HepG2 (cell line): Measurements from ENCODE around the gene PKM. TPM values are rescaled to one million over a fixed set of nuclear protein-coding genes. Genes with fewer than 3 reads are reported as not detected.

ENCODE experiments used
- HNF1A ChIP-seq, 2 experiments: sonication (generic) in 1 of 2; formaldehyde crosslinking in 1 of 2; IDR thresholded peaks; 2 replicates each; pipeline versions ENCODE4 v1.4.0 to v1.6.1; 2016 to 2020; ENCODE audit warnings: borderline replicate concordance in 1 of 2, low read depth in 1 of 2, mild to moderate bottlenecking in 1 of 2, missing genetic modification reagents in 1 of 2
- POLR2AphosphoS5 ChIP-seq: IDR thresholded peaks from 2 replicates; pipeline ENCODE4 v1.6.1; 2012; ENCODE audit warnings: low read depth, low read length
- PRDM10 ChIP-seq: sonication (generic); formaldehyde crosslinking; IDR thresholded peaks from 2 replicates; pipeline ENCODE4 v1.4.0; 2020; ENCODE audit warnings: low read depth, missing genetic modification reagents
- TAF15 ChIP-seq: fragments of 200-400 bp; formaldehyde crosslinking; IDR thresholded peaks from one replicate; pipeline ENCODE4 v1.6.1; 2018; ENCODE audit warnings: mild to moderate bottlenecking, low read depth, low read length; ENCODE audit not compliant: poor library complexity, severe bottlenecking
- TFDP1 ChIP-seq: IDR thresholded peaks from 2 replicates; pipeline ENCODE4 v1.6.1; 2016; ENCODE audit warnings: missing compliant biosample characterization, missing genetic modification reagents, borderline replicate concordance
- ZBTB37 ChIP-seq: sonication (generic); formaldehyde crosslinking; IDR thresholded peaks from 2 replicates; pipeline ENCODE4 v1.4.0; 2020; ENCODE audit warnings: mild to moderate bottlenecking, missing genetic modification reagents
- ZHX2 ChIP-seq, 2 experiments: sonication (generic) in 1 of 2; formaldehyde crosslinking in 1 of 2; IDR thresholded peaks; 2 replicates each; pipeline versions ENCODE4 v1.6.1 to v1.9.0; 2014 to 2022; ENCODE audit warnings: antibody characterized with exemption in 1 of 2, borderline replicate concordance in 1 of 2, inconsistent platforms in 1 of 2, low read depth in 1 of 2, missing genetic modification reagents in 1 of 2
- polyA plus RNA-seq, 8 experiments: library from polyadenylated mRNA; depleted of rRNA in 3 of 8; stranded (reverse) in 7 of 8; unstranded in 1 of 8; fragments of >200 nt; fragmentation: Illumina TruSeq in 4 of 8; extraction: Trizol in 4 of 8; gene quantifications; 2 replicates each; pipeline versions ENCODE4 v1.2.1 to v1.2.3, GENCODE V29; 2011 to 2016; ENCODE audit warnings: low read depth in 4 of 8, missing spikeins in 1 of 8, mixed read lengths in 1 of 8; ENCODE audit not compliant: insufficient read depth in 1 of 8
- total RNA-seq, 5 experiments: library from RNA; depleted of rRNA; stranded (reverse); fragments of >200 nt; fragmentation: Illumina TruSeq; extraction: Trizol; gene quantifications; 2 replicates each; pipeline ENCODE4 v1.2.3, GENCODE V29; 2016; ENCODE audit warnings: low read depth in 1 of 5

The PKM gene
- total and polyA plus RNA-seq, 2 of the 13 experiments (the other 11 are each of a cell fraction or from before 2014, with no cell fraction given) = 488 to 780 TPM

GRCh38 chr15:72230197-72231065, 559 bp downstream of the PKM start (continued):
- TF ChIP-seq ZHX2 (IDR thresholded peaks at IDR 0.05; ENCODE audit: low read depth) = peak; percentile 17; the same call in 1 of the 2 replicates
- TF ChIP-seq ZHX2 (CRISPR knock-in tag; IDR thresholded peaks at IDR 0.05; ENCODE audit: borderline replicate concordance) = no peak; the same call in 1 of the 2 replicates
- TF ChIP-seq TFDP1 (CRISPR knock-in tag) = peak; percentile 88; the same call in 1 of the 2 replicates
- peak; percentile 54; the same call in 1 of the 2 replicates for TF ChIP-seq POLR2AphosphoS5
- TF ChIP-seq HNF1A (IDR thresholded peaks at IDR 0.05; ENCODE audit: low read depth) = no peak
- no peak for TF ChIP-seq HNF1A (CRISPR knock-in tag; IDR thresholded peaks at IDR 0.05; ENCODE audit: borderline replicate concordance)
- TF ChIP-seq PRDM10 (CRISPR knock-in tag) = no peak
- no peak for TF ChIP-seq ZBTB37 (CRISPR knock-in tag)
- TF ChIP-seq TAF15 = peak; percentile 32
